K562 treated with DMSO at 1 percent for 48 hours (cell line): ENCODE results near the gene WRNIP1. TPM values are rescaled to one million over a fixed set of nuclear protein-coding genes. Genes with fewer than 3 reads are reported as not detected.

Experiments
- total RNA-seq: library from RNA; unstranded; fragments of 300-600 nt; gene quantifications from 2 replicates; pipeline ENCODE4 v1.2.3, GENCODE V29; 2022; ENCODE audit warnings: low replicate concordance; ENCODE audit errors: extremely low read depth

The WRNIP1 gene
- total RNA-seq: not detected in 2 replicates

DNA sequence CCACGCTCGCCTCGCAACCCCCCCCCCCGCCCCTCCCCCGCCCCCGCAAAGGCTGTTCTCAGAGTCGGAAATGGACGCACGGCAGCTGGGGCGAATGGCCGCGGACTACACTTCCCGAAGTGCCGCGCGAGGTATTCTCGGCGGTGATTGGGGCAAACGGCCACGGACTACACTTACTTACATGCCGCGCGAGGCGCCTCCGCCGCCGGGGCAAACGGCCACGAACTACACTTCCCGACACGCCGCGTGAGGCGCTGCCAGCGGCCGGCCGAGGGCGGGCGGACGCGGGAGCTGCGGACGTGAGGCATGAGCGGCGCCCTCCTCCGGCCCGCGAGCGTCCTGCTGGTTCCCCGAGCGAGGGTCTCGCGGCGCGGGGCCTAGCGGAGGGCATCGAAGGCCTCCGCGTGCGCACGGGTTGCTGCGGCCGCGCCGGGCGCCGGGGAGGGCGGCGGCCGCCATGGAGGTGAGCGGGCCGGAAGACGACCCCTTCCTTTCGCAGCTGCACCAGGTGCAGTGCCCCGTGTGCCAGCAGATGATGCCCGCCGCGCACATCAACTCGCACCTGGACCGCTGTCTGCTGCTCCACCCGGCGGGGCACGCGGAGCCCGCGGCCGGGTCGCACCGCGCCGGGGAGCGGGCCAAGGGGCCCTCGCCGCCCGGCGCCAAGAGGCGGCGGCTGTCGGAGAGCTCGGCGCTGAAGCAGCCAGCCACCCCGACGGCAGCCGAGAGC, at the start of gene WRNIP1:
WRNIP1 (plus strand) TSS at position 228 of the 730 bp plus-strand sequence; CDS start at position 458, 230 bp downstream.

DNA sequence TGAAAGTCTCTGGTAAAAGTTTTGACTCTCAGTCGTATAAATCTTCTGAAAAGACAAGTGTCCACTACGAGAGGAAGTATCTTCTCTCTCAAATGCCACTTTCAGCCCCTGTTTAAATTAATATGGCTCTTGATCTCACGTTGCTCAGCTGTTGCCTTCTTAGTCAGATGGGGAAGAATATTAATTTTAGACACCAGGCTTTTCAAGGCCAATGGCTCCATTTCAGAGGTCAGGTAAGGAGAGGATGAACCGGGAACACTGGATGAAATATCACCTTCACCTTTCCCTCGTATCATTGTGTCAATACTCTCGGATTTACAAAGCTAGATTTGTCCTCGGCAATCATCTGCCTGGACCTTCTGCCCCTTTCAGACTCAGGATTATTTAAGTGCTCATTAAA, 14.4 kb upstream of the WRNIP1 start, which contains the start of gene MYLK4:
MYLK4 (minus strand) TSS at position 91 of the 400 bp plus-strand sequence. CDS start 1,628 bp downstream, outside the sequence.

Other genes with a start within 250 kb of the WRNIP1 start
- gene MYLK4, start 14.5 kb upstream of the WRNIP1 start, total RNA-seq: not detected in 2 replicates
- gene SERPINB1, start 76.5 kb downstream of the WRNIP1 start, total RNA-seq: not detected in 2 replicates
- gene SERPINB9, start 137.9 kb downstream of the WRNIP1 start, total RNA-seq: not detected in 2 replicates
- not detected in 2 replicates for gene SERPINB6, start 206.2 kb downstream of the WRNIP1 start, total RNA-seq
- not detected in 2 replicates for gene NQO2, start 234.5 kb downstream of the WRNIP1 start, total RNA-seq